ENCODE measurements around the gene SLC9A3.
"Not testable (repeated sequence)": the region's sequence is repeated elsewhere in the genome, so short reads cannot be mapped to it uniquely, and the experiment has no call there.

The SLC9A3 gene

GRCh38 chr5:474232-474839 lies 49.9 kb downstream of the SLC9A3 start:
- DNase-seq: not testable (repeated sequence)

DNA sequence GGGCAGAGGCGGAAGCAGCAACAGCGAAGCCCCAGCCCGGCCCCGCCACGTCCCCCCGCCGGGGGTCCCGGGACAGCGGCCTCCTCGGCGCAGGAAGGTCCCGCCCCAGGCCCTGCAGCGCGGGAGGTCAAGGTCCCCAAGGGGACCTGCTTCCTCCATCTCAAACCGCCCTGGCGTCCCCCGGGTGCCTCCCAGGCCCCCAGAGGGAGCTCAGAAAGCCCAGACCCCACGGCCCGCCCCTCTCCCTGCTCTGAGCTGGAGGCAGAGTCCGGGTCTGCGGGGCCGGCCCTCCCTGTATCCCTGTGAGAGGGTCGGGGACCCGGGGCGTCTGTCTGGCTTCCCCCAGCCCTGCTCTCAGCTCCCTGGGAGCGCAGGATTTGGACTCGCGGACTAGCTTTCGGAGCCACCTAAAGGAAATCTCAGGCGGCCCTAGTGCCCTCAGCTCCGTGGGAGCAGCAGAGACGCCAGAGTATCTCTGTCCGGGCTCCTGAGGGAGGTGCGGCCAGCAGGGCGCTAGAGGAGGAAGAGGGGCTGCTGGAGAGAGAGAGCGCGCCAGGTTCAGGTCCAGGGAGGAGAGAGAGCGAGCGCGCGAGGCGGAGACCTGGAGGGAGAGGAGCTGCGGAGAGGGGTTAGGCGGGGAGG lies 50.6 kb downstream of the SLC9A3 start:
- peak; percentile 16 to 33 for DNase-seq

DNA sequence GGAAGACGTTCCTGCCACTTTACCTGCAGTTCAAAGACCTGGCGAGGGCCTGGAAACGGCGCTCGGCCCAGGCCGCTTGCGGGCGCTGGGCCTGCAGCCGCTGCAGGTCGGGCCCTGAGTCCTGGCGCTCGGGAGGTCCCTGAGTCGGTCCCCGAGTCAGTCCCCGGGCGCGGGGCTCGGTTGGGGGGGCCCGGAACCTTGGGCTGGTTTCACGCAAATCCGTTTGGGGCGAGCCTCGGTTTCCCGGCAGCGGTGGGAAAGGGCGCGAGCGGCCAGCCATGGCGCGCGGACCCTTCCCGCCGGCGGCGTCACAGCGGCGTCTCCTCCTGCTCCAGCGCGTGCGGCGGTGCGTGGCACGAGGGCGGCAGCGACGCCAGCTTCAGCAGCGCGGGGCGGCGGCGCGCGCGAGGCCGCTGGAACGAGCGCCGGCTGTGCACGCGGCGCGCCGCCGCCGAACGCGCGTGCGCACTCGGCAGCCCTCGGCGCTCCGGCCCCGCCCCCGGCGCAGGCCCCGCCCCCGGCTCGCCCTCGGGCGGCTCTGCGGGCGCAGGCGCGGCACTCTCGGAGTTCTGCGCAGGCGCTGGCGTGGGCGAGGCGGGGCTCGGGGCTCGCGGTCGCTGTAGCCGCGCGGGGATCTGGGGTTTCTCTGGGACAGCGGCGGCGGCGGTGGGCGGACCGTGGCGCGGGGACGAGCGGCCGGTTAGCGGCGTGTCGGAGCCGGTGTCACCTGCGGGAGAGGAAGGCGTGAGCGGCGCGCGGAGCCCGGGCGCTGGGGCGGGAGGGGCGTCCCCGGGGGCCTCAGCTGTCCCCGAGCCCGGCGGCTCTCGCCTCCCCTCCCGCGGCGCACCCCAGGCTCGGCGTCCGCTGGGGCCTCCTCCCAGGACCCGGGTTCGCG lies 51.3 kb downstream of the SLC9A3 start:
- peak; percentile 87 to 95 for DNase-seq

GRCh38 chr5:472076-472655 lies 52.1 kb downstream of the SLC9A3 start:
- peak in 1 of 2 experiments; percentile 33 for DNase-seq

DNA sequence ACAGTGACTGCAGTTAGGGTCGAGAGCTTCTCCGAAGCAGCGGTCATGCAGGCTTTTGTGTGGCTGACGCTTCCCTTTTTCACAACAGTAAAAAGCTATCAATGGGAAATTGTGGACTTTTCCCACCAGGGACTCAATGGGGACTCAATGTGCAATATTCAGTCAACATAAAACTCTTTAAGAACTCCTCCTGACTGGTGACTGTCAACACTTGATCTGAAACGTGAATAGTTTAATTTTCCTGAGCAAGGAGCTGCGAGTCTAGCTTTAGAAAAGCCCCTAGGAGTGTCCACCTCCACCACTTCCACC lies 52.5 kb downstream of the SLC9A3 start:
- no peak for DNase-seq

DNA sequence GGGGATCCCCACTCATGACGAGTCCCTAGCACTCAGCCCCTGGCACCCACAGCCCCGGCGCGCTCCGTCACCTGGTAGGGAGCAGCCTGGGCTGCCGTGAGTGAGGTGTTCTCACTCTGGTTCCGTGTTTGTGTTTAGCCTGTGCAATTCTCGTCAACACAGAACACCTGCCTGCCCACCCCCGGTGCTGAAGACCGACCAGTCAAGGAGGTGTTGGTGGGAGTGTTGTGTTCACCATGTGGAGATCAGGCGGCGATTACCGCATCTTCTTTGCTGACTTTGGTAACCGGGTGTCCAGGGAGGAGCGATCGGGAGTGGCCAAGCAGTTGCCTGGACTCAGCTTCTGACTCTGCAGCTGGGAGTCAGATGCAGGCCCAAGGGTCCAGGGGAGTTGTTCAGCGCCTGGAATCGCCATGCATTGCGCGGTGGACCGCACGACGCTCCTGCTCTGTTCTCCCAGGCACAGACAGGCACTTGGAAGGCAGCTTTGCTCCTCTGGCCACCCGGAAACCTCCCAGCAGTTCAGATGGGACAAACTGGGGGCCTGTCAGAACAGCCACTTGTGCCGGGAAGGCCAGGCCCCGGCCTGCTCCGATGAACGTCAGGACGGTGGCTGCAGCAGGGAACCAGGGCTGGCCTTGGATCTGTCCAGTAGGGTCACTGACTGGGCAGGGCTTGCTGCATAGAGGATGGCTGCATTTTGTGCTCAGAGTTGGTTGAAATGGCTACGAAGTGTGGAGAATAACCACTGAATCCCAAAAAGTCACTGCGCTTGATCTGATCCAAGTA lies 53.1 kb downstream of the SLC9A3 start:
- no peak for DNase-seq

- DNase-seq: no peak
Measured at GRCh38 chr5:469752-470483, 54.3 kb downstream of the SLC9A3 start.

GRCh38 chr5:468401-468800 lies 55.8 kb downstream of the SLC9A3 start:
- no peak for DNase-seq

DNA sequence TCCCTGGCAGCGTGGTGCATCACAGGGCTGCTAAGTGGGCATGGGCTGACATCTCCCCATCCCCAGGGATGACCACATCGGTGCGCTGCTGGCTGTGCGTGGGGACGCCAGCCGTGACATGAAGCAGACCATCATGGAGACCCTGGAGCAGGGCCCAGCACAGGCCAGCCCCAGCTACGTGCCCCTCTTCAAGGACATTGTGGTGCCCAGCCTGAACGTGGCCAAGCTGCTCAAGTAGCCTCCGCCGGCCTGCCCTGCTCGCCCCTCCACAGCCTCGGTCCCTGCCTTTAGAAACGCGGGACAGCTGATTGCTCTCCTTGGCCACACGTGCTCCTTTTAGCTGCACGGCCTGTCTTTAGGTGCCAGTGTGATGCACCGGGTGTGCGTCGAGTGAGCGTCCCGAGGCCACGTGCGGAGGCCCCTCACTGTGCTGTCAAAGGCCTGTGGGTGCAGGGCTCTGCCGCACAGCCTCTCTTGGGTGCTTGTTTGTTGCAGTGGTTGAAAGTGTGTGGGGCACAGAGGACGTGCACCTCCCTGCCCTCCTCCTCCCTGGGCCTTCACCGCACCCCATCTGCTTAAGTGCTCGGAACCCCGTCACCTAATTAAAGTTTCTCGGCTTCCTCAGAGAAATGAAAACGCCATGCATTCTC lies 57.5 kb downstream of the SLC9A3 start:
- no peak for DNase-seq

DNA sequence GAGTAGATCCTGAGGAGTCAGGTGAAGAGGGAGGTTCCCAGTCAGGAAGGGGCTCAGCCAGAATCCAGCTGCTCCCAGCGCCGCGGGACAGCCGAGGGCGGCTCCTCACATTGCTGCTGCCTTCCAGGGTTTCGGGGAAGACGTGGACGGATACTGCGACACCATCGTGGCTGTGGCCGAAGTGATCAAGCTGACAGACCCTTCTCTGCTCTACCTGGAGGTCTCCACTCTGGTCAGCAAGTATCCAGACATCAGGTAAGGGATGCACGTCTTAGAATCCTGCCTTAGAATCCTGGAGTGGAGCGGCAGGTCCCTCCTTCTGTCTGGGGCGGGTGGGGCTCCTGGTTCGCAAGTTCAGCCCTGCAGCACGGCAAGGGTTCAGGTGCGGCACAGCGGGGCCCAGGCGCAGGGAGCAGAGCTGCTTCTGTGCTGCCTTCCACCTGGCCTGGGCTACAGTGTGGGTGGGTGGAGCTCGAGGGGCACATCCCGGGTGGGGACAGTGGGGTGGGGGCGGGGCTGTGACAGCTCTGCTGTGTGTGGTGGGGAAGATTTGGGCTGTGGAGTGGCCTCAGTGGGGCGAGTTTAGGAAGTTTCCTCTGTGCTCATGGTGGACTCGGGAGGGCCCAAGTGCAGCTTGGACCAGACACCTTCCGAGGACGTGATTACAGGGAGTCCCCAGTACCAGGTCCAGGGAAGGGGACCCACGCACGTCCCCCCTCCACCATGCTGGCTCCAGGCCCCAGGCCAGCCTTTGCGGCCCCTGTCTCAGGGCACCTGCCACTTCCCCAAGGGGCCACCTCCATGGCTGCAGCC lies 58.5 kb downstream of the SLC9A3 start:
- DNase-seq: no peak

DNA sequence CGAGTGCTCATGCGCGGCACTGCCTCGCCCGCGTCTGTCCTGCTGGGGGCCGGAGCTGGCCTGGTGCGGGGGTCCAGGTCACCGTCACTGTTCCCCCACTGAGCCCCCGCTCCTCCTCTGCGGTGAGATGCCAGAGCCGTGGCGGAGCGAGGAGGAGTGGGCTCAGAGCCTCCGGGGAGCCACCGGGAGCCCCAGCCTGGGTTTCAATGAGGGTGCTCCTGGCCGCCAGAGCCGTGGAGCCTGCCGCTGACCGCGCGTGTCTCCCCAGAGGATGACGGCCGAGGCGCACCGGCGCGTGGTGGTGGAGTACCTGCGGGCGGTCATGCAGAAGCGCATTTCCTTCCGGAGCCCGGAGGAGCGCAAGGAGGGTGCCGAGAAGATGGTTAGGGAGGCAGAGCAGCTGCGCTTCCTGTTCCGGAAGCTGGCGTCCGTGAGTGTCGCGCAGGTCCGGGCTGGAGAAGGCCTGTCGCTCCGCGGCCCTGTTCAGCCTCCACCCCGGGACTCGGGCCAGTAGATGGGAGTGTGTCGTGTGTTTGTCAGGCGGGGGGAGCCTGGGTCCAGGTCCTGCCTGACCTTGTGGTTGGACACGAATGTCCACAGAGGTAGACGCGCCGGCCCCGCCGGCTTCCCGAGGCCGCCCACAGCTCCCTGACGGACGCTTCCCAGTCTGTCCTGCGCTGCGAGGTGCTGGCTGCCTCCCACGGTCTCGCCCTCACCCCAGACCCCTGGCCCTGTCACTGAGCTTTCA lies 59.2 kb downstream of the SLC9A3 start:
- no peak for DNase-seq

GRCh38 chr5:464446-464842 lies 59.8 kb downstream of the SLC9A3 start:
- no peak for DNase-seq

GRCh38 chr5:463952-464351 lies 60.3 kb downstream of the SLC9A3 start:
- DNase-seq: peak; percentile 77 to 97

DNA sequence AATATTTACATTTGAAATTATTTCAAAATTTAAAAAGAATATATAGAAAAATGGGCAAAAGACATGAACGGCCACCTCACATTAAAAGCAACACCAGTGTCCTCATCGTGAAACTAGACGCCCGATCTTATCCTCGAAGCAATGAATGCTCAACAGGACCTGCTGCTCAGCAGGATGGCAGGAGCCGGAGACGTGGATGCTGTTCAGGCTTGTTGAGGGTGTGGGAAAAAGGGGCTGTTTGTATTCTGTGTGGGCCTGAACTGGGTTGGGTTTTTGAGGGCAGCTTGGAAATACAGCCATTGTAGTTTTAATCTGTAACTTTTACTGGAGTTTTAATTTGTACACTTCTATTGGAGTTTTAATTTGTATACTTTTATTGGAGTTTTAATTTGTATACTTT lies 60.9 kb downstream of the SLC9A3 start:
- DNase-seq: no peak

GRCh38 chr5:462051-462481 lies 62.2 kb downstream of the SLC9A3 start:
- DNase-seq: no peak

DNA sequence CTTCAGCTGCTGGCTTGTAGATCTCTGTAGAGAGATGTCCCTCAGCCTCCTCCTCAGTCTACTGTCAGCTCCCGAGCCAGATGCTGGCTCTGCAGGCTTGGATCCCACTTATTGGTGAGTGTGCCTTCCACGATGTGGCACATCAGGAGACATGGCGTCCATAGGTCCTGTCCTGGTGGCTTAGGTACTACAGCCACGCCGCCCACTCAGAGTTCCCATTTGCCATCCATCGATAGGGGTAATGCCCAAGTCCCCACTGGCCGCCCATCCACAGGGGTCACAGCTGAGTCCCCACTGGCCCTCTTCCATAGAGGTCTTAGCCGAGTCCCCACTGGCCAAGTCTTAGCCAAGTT lies 64.0 kb downstream of the SLC9A3 start:
- no peak for DNase-seq

DNA sequence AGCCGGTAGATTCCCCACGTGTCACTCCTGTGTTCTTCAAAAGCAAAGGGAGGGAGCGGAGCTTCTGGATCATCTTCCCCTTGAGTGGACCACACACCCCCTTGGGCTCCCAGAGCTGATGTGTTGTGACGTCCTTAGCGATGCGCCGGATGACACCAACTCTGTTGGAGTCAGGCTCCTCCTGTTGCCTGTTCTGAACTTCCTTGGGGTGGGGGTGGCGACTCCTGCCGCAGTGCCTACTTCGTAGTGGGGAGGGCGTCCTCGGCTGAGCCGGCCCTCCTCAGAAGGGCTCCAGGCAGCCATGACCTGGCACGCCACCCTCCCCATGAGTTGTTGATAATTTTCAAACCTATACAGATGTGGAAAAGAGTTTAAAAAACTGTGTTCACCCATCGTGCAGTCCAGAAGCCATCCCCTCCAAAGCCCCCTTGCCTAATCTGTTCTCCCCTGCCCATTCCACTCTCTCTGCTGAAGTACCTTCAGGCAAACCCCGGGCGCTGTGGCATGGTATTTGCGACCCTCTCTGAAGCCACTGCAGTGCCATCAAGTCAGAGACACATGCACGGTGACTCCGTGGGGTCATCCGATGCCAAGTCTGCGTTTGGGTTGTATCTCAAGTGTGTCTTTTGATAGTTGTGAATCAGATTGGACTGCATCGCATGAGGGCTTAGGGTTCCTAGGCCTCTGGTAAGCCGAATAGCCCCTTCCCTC lies 64.5 kb downstream of the SLC9A3 start:
- no peak for DNase-seq

DNA sequence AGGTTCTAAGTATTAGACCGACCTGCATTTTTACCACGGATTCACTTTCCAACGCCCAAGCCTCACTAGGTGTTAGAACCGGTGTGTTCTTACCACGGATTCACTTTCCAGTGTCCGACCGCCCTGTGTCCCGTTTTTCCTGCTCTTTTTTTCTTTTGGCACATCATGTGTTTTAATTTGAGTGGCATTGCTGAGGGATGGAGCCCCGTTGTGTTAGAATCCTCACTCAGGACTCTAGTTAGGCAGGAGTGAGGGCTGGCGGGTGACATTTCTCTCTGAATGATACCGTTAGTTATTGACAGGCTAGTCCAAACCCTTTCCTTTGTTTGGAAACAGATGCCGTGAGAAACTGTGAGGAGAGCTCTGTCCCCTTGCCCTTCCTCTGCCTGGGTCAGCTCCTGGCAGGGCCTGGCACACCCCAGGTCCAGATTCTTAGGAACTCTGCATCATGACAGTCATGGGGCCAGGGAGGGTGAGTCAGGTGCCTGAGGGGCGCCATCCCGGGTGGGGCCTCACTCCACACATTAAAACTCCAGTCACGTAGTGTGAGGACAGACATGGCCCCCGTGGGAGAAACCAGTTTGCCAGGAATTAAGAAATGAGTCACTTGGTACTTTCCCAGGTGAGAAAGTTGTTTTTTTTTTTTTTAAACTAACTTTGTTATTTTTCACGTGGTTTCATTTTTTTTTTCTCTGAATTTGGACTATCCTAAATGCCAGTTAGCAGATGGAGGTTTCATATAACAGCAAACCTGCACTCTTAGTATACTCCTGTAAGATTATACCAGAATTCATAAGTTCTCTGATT lies 65.5 kb downstream of the SLC9A3 start:
- DNase-seq: peak; percentile 61 to 74
